Measurements from ENCODE around the gene PLCD3. TPM values are rescaled to one million over a fixed set of nuclear protein-coding genes. Genes with fewer than 3 reads are reported as not detected.

Gene PLCD3
- total and polyA plus RNA-seq, 9 of the 15 experiments (the other 6 are each of a cell fraction or from before 2014, with no cell fraction given), result 0.20 to 22.6 (median 7.5) TPM

GRCh38 chr17:45135192-45135977 is 3.1 kb upstream of the PLCD3 start, which contains the start of gene ACBD4 (continued):
- TF ChIP-seq GATA2 (CRISPR knock-in tag; IDR thresholded peaks at IDR 0.05), result no peak; the same call in 1 of the 2 replicates
- peak; percentile 73; the same call in 1 of the 2 replicates for TF ChIP-seq ZNF24 (IDR thresholded peaks at IDR 0.05)
- TF ChIP-seq ZNF384 (IDR thresholded peaks at IDR 0.05; ENCODE audit: low read depth, low read length), result peak; percentile 58
- no peak for TF ChIP-seq ILF3 (IDR thresholded peaks at IDR 0.05; ENCODE audit: borderline replicate concordance)
- no peak for TF ChIP-seq POLR3A (IDR thresholded peaks at IDR 0.05; ENCODE audit: borderline replicate concordance, extremely low read depth, insufficient read depth, insufficient read length)
- TF ChIP-seq ID3 (CRISPR knock-in tag; IDR thresholded peaks at IDR 0.05), result no peak
- peak; percentile 93 for TF ChIP-seq ID3 (tag; IDR thresholded peaks at IDR 0.05)
- peak; percentile 92 for TF ChIP-seq LCOR (CRISPR knock-in tag; IDR thresholded peaks at IDR 0.05)
- TF ChIP-seq YY1 (IDR thresholded peaks at IDR 0.05; ENCODE audit: borderline replicate concordance in 1 of 3, control insufficient read depth in 1 of 3, extremely low read depth in 1 of 3, insufficient read depth in 3 of 3, insufficient read length in 1 of 3, insufficient replicate concordance in 2 of 3, low read depth in 1 of 3, low read length in 2 of 3), result peak in 2 of 3 experiments; percentile 37 to 79
- peak; percentile 50; the same call in 1 of the 2 replicates for TF ChIP-seq KAT7 (CRISPR knock-in tag; IDR thresholded peaks at IDR 0.05; ENCODE audit: borderline replicate concordance)
- TF ChIP-seq ZEB2 (IDR thresholded peaks at IDR 0.05), result peak; percentile 82
- TF ChIP-seq SMAD2 (IDR thresholded peaks at IDR 0.05; ENCODE audit: low read depth, low read length), result no peak
- 0 out of 2 replicates have a peak, but pooled peaks have one; percentile 26 for TF ChIP-seq BHLHE40 (IDR thresholded peaks at IDR 0.05; ENCODE audit: low read length)
- peak; percentile 55; the same call in 1 of the 2 replicates for TF ChIP-seq POLR2A (conservative IDR thresholded peaks at IDR 0.05)
- TF ChIP-seq RB1 (IDR thresholded peaks at IDR 0.05; ENCODE audit: low read depth), result peak; percentile 95
- TF ChIP-seq JUN (IDR thresholded peaks at IDR 0.05; ENCODE audit: borderline replicate concordance, low read depth, low read length), result peak; percentile 69; the same call in 1 of the 2 replicates
- TF ChIP-seq JUN (CRISPR knock-in tag; IDR thresholded peaks at IDR 0.05; ENCODE audit: borderline replicate concordance), result no peak; the same call in 1 of the 2 replicates
- TF ChIP-seq ZNF668 (CRISPR knock-in tag; IDR thresholded peaks at IDR 0.05), result no peak
- TF ChIP-seq SUPT5H (IDR thresholded peaks at IDR 0.05), result 0 out of 2 replicates have a peak, but pooled peaks have one; percentile 41
- TF ChIP-seq NR2C2 (CRISPR knock-in tag; IDR thresholded peaks at IDR 0.05), result no peak; the same call in 1 of the 2 replicates
- peak; percentile 62 for TF ChIP-seq NR2C2 (tag; IDR thresholded peaks at IDR 0.05)
- peak; percentile 39; the same call in 1 of the 2 replicates for TF ChIP-seq EP400 (IDR thresholded peaks at IDR 0.05)
- TF ChIP-seq CBX1 (IDR thresholded peaks at IDR 0.05; ENCODE audit: low read depth), result no peak
- peak; percentile 53; the same call in 1 of the 2 replicates for TF ChIP-seq EP300 (IDR thresholded peaks at IDR 0.05; ENCODE audit: low read length)
- peak; percentile 44; the same call in 1 of the 2 replicates for TF ChIP-seq GATAD2A (IDR thresholded peaks at IDR 0.05)
- peak; percentile 31 to 53; a peak in 3 of 4 replicates for TF ChIP-seq NRF1 (conservative IDR thresholded peaks at IDR 0.05 in 1 of 2, IDR thresholded peaks at IDR 0.05 in 1 of 2)
- TF ChIP-seq ZBTB12 (CRISPR knock-in tag; IDR thresholded peaks at IDR 0.05), result 0 out of 2 replicates have a peak, but pooled peaks have one; percentile 32
- no peak for TF ChIP-seq ZNF75A (CRISPR knock-in tag; IDR thresholded peaks at IDR 0.05)
- no peak for TF ChIP-seq FOSL1 (tag; conservative IDR thresholded peaks at IDR 0.05)
- peak; percentile 74; the same call in 1 of the 2 replicates for TF ChIP-seq SMARCA4 (IDR thresholded peaks at IDR 0.05)
- no peak for TF ChIP-seq ERF (CRISPR knock-in tag; IDR thresholded peaks at IDR 0.05)

All from K562 (cell line).